Right lobe of liver (tissue), 6 donors: ENCODE results near the gene TRAF4. TPM values are rescaled to one million over a fixed set of nuclear protein-coding genes. Genes with fewer than 3 reads are reported as not detected.

Experiments
- ATAC-seq, 4 donors: fragments of 200-7000 bp; cut with Tn5 transposase; one replicate each; pipeline ENCODE4 v1.9.1; 2020; ENCODE audit warnings: mild to moderate bottlenecking in 4 of 4, moderate library complexity in 4 of 4
- DNase-seq, 3 donors: peaks; one replicate each; pipeline ENCODE4 v3.0.0-alpha.2; 2020
- H3K27ac ChIP-seq, 3 donors: fragments of 200-600 bp; one replicate each; pipeline ENCODE4 v1.8.0; 2022
- H3K27me3 ChIP-seq, 2 donors: fragments of 200-600 bp; one replicate each; pipeline ENCODE4 v1.8.0; 2022
- H3K36me3 ChIP-seq, 4 donors: fragments of 200-600 bp; sonication (generic) in 1 of 4; one replicate each; pipeline versions ENCODE4 v1.5.1 to v1.8.0; 2017 to 2022; ENCODE audit warnings: control low read depth in 1 of 4
- H3K4me1 ChIP-seq, 4 donors: fragments of 200-600 bp; sonication (generic) in 1 of 4; one replicate each; pipeline versions ENCODE4 v1.5.1 to v1.8.0; 2017 to 2022; ENCODE audit warnings: control low read depth in 1 of 4
- H3K4me3 ChIP-seq, 3 donors: fragments of 200-600 bp; one replicate each; pipeline ENCODE4 v1.8.0; 2022
- H3K9me3 ChIP-seq, 4 donors: fragments of 200-600 bp; sonication (generic) in 1 of 4; one replicate each; pipeline versions ENCODE4 v1.5.1 to v1.8.0; 2017 to 2022; ENCODE audit warnings: control low read depth in 1 of 4
- CTCF ChIP-seq, 4 donors: fragments of 200-600 bp in 3 of 4; fragments of 450-650 bp in 1 of 4; IDR thresholded peaks; one replicate each; pipeline versions ENCODE4 v1.5.1 to v1.8.0; 2016 to 2022; ENCODE audit warnings: antibody characterized with exemption in 4 of 4, mild to moderate bottlenecking in 2 of 4
- POLR2A ChIP-seq: fragments of 450-650 bp; IDR thresholded peaks from one replicate; pipeline ENCODE4 v1.6.1; 2017; ENCODE audit warnings: antibody characterized with exemption, mild to moderate bottlenecking
- WGBS: methylation state at CpG from one replicate; pipeline ENCODE4 v1.1.6; 2018; ENCODE audit warnings: low coverage, low lambda C conversion rate; ENCODE audit not compliant: insufficient coverage; ENCODE audit errors: missing lambda C conversion rate; 5-methylcytosine and 5-hydroxymethylcytosine counted together
- intact Hi-C, 2 donors: fragments of 100-400 bp; cut with DNase I; formaldehyde crosslinking; loops; one replicate each; pipeline versions ENCODE4 v1.11.2 to v1.14.1; 2022
- total RNA-seq, 6 experiments: library from RNA; depleted of rRNA in 2 of 6; stranded (reverse); fragments of >200 nt in 2 of 6; fragmentation: NEBNext Ultra II Directional in 3 of 6; extraction: Animal tissue kit (Norgen Biotek cat#: 25700) in 3 of 6; gene quantifications; one replicate each; pipeline versions ENCODE4 v1.1.0 to v1.2.4, GENCODE V29; 2016 to 2023
- donor health status: DM: no; HTN: yes; CAD: no.
- donor health status: DM: no; HTN: no; CAD: no.
- donor health status: DM: no; HTN: no; CAD: no.
- donor health status: DM: no; HTN: yes; CAD: no.
- donor health status: DM: no; HTN: yes; CAD: no.

Gene TRAF4
- total RNA-seq, 6 experiments from 2014 or later = 26.4 to 55.2 (median 42.3) TPM

GRCh38 chr17:28741358-28742349 is 2.2 kb upstream of the TRAF4 start:
- DNase-seq (peak in 1 of 3 donors; percentile 39), ATAC-seq (no peak)
- H3K36me3 ChIP-seq = no peaks in the 10 kb centered on the region
- H3K4me1 ChIP-seq = peaks cover 0 to 25% (median 8%) of the 10 kb centered on the region in 4 donors
- no peaks in the 10 kb centered on the region for H3K9me3 ChIP-seq
- H3K4me3 ChIP-seq = no peak overlapping the region
- H3K27me3 ChIP-seq = no peaks in the 10 kb centered on the region
- no peak overlapping the region for H3K27ac ChIP-seq
- intact Hi-C loops = no loop called here
- 89% methylated on average over 9 of the region's 19 CpGs for WGBS
- TF ChIP-seq POLR2A = no peak
- no peak for TF ChIP-seq CTCF (IDR thresholded peaks at IDR 0.05)

GRCh38 chr17:28744104-28744971 is 527 bp downstream of the TRAF4 start:
- peak overlapping the region; percentile 87 to 91 (median 89) for H3K4me3 ChIP-seq
- ATAC-seq = peak; percentile 8 to 42 (median 24)
- no peaks in the 10 kb centered on the region for H3K27me3 ChIP-seq
- WGBS = 0% methylated on average over 20 of the region's 61 CpGs
- peak; percentile 68 to 79 (median 76) for DNase-seq
- intact Hi-C loops = no loop called here
- H3K4me1 ChIP-seq = peaks cover 0 to 29% (median 13%) of the 10 kb centered on the region in 4 donors
- H3K27ac ChIP-seq = peak overlapping the region; percentile 96 to 98 (median 97)
- TF ChIP-seq CTCF (IDR thresholded peaks at IDR 0.05) (no peak), POLR2A (no peak)
- peaks cover 5 to 24% (median 9%) of the 10 kb centered on the region in 4 donors for H3K36me3 ChIP-seq
- H3K9me3 ChIP-seq = no peaks in the 10 kb centered on the region

- Histone ChIP-seq H3K9me3 (no peaks in the 10 kb centered on the region), H3K27ac (peak overlapping the region; percentile 96 to 98 (median 97)), H3K4me1 (peaks cover 0 to 29% (median 13%) of the 10 kb centered on the region in 4 donors), H3K36me3 (peaks cover 5 to 29% (median 9%) of the 10 kb centered on the region in 4 donors), H3K4me3 (peak overlapping the region; percentile 87 to 91 (median 89)), H3K27me3 (no peaks in the 10 kb centered on the region)
- WGBS = 2% methylated on average over 14 of the region's 31 CpGs
- TF ChIP-seq CTCF (IDR thresholded peaks at IDR 0.05) = no peak
- no peak for TF ChIP-seq POLR2A
- intact Hi-C loops = no loop called here
- ATAC-seq (peak; percentile 1 to 11 (median 10)), DNase-seq (peak in 2 of 3 donors; percentile 54 to 63)
These were observed 1.4 kb downstream of the TRAF4 start for GRCh38 chr17:28744972-28745785.
